HepG2 (cell line): Measurements from ENCODE around the gene HPCAL1. TPM values are rescaled to one million over a fixed set of nuclear protein-coding genes. Genes with fewer than 3 reads are reported as not detected.

Experiments
- ATAC-seq: fragments of 200-7000 bp; cut with Tn5 transposase; 3 replicates; pipeline ENCODE4 v1.9.1; 2020; ENCODE audit warnings: mild to moderate bottlenecking, moderate library complexity
- BruUV-seq: library from RNA; stranded (reverse); fragments of 400-500 nt; replicated peaks from 2 replicates; lab custom pipeline; 2021; lab: Mats Ljungman, UMichigan
- CTCF ChIA-PET: fragments of 300-600 bp; formaldehyde crosslinking; extraction: SDS; loops from one replicate; lab custom pipeline; 2021; ENCODE audit warnings: low total read pairs, inconsistent platforms, low intra/inter-chr PET ratio; lab: Yijun Ruan, JAX
- POLR2A ChIA-PET: fragments of 350-600 bp; sonication (Branson Sonifier 250); formaldehyde crosslinking; loops from one replicate; lab custom pipeline; 2020; ENCODE audit warnings: antibody characterized with exemption, inconsistent platforms; lab: Yijun Ruan, JAX
- DNase-seq: peaks from one replicate; pipeline ENCODE4 v3.0.0-alpha.2; 2015; ENCODE audit warnings: low spot score
- FAIRE-seq: peaks from 3 replicates; lab custom pipeline; 2011; peaks lifted over from hg19 to GRCh38; lab: Jason Lieb, UNC
- H2AFZ ChIP-seq: one replicate; pipeline ENCODE4 v1.6.1; 2011; ENCODE audit warnings: low read length, inconsistent platforms
- H3K27ac ChIP-seq: fragments of 300-600 bp; 3 replicates; pipeline ENCODE4 v1.8.0; 2011; ENCODE audit warnings: mixed run types, mild to moderate bottlenecking, mixed read lengths, low read length, inconsistent platforms; ENCODE audit not compliant: insufficient read depth; ENCODE audit errors: extremely low read length
- H3K27me3 ChIP-seq, 2 experiments: fragments of 200-600 bp in 1 of 2; 2 replicates in 1 of 2; 3 replicates in 1 of 2; pipeline versions ENCODE4 v1.6.0 to v1.8.0; 2011; ENCODE audit warnings: low read length in 2 of 2, mild to moderate bottlenecking in 2 of 2, moderate library complexity in 2 of 2, inconsistent platforms in 1 of 2; ENCODE audit not compliant: insufficient read depth in 2 of 2, control insufficient read depth in 1 of 2
- H3K36me3 ChIP-seq, 2 experiments: fragments of 200-600 bp in 1 of 2; replicated peaks in 1 of 2; 2 replicates in 1 of 2; 3 replicates in 1 of 2; pipeline versions ENCODE4 v1.5.1 to v1.8.0; 2011; ENCODE audit warnings: low read length in 2 of 2, inconsistent platforms in 1 of 2; ENCODE audit not compliant: insufficient read depth in 2 of 2, control insufficient read depth in 1 of 2
- H3K4me1 ChIP-seq: 2 replicates; pipeline ENCODE4 v1.5.1; 2012; ENCODE audit warnings: low read length, inconsistent platforms; ENCODE audit not compliant: insufficient read depth
- H3K4me2 ChIP-seq: 2 replicates; pipeline ENCODE4 v1.6.0; 2011; ENCODE audit warnings: low read depth, low read length, inconsistent platforms
- H3K4me3 ChIP-seq, 3 experiments: fragments of 200-600 bp in 1 of 3; sonication (generic), shearing (Covaris generic) in 1 of 3; replicated peaks in 1 of 3; 2 replicates each; pipeline ENCODE4 v1.5.1; 2011 to 2016; ENCODE audit warnings: low read length in 3 of 3, inconsistent platforms in 2 of 3, low read depth in 2 of 3, mild to moderate bottlenecking in 2 of 3, control low read depth in 1 of 3, mixed read lengths in 1 of 3; ENCODE audit not compliant: insufficient read depth in 1 of 3
- H3K79me2 ChIP-seq: one replicate; pipeline ENCODE4 v1.6.1; 2011; ENCODE audit warnings: low read length, inconsistent platforms; ENCODE audit not compliant: insufficient read depth
- H3K9ac ChIP-seq: 2 replicates; pipeline ENCODE4 v1.6.0; 2011; ENCODE audit warnings: mild to moderate bottlenecking, low read depth, low read length, inconsistent platforms; ENCODE audit not compliant: insufficient read depth
- H3K9me3 ChIP-seq: 2 replicates; pipeline ENCODE4 v1.5.1; 2012; ENCODE audit warnings: mild to moderate bottlenecking, low read length
- H4K20me1 ChIP-seq: 2 replicates; pipeline ENCODE4 v1.6.0; 2011; ENCODE audit warnings: inconsistent platforms, mild to moderate bottlenecking, low read length, moderate library complexity; ENCODE audit not compliant: insufficient read depth
- FOSL1 ChIP-seq: sonication (generic); formaldehyde crosslinking; IDR thresholded peaks from 2 replicates; pipeline ENCODE4 v1.9.0; 2021; ENCODE audit warnings: missing genetic modification reagents, borderline replicate concordance
- HIVEP1 ChIP-seq: sonication (generic); formaldehyde crosslinking; IDR thresholded peaks from 2 replicates; pipeline ENCODE4 v1.4.0; 2020; ENCODE audit warnings: mild to moderate bottlenecking, missing genetic modification reagents
- MEF2D ChIP-seq: sonication (generic); formaldehyde crosslinking; IDR thresholded peaks from 2 replicates; pipeline ENCODE4 v1.5.1; 2020; ENCODE audit warnings: mild to moderate bottlenecking, missing genetic modification reagents
- PHF21A ChIP-seq: sonication (generic); formaldehyde crosslinking; IDR thresholded peaks from 2 replicates; pipeline ENCODE4 v1.5.0; 2020; ENCODE audit warnings: mild to moderate bottlenecking, missing genetic modification reagents
- RAD51 ChIP-seq: fragments of 450-650 bp; IDR thresholded peaks from 2 replicates; pipeline ENCODE4 v1.6.1; 2016; ENCODE audit warnings: borderline replicate concordance
- ZBTB7A ChIP-seq: sonication (generic); formaldehyde crosslinking; IDR thresholded peaks from 2 replicates; pipeline ENCODE4 v1.8.0; 2022; ENCODE audit warnings: mild to moderate bottlenecking, missing genetic modification reagents
- ZNF629 ChIP-seq: sonication (generic); formaldehyde crosslinking; conservative IDR thresholded peaks from 2 replicates; pipeline ENCODE4 v1.5.0; 2020; ENCODE audit warnings: missing genetic modification reagents
- ZNF777 ChIP-seq: sonication (generic); formaldehyde crosslinking; IDR thresholded peaks from 2 replicates; pipeline ENCODE4 v1.4.0; 2020; ENCODE audit warnings: missing genetic modification reagents
- WGBS: methylation state at CpG from one replicate; pipeline ENCODE4 v1.1.6; 2017; ENCODE audit warnings: low lambda C conversion rate; 5-methylcytosine and 5-hydroxymethylcytosine counted together
- in situ Hi-C: cut with HindIII; loops from 2 replicates; pipeline ENCODE4 v1.10.0; 2017; ENCODE audit warnings: low pct_unique_long_range_greater_than_20kb; ENCODE audit not compliant: extremely low pct_ligation_motif_present
- intact Hi-C: fragments of 100-400 bp; cut with micrococcal nuclease; formaldehyde crosslinking; loops from one replicate; pipeline ENCODE4 v1.10.0; 2022; ENCODE audit not compliant: unreplicated experiment
- polyA plus RNA-seq, 8 experiments: library from polyadenylated mRNA; depleted of rRNA in 3 of 8; stranded (reverse) in 7 of 8; unstranded in 1 of 8; fragments of >200 nt; fragmentation: Illumina TruSeq in 4 of 8; extraction: Trizol in 4 of 8; gene quantifications; 2 replicates each; pipeline versions ENCODE4 v1.2.1 to v1.2.3, GENCODE V29; 2011 to 2016; ENCODE audit warnings: low read depth in 4 of 8, missing spikeins in 1 of 8, mixed read lengths in 1 of 8; ENCODE audit not compliant: insufficient read depth in 1 of 8
- total RNA-seq, 5 experiments: library from RNA; depleted of rRNA; stranded (reverse); fragments of >200 nt; fragmentation: Illumina TruSeq; extraction: Trizol; gene quantifications; 2 replicates each; pipeline ENCODE4 v1.2.3, GENCODE V29; 2016; ENCODE audit warnings: low read depth in 1 of 5

HPCAL1 gene
- total and polyA plus RNA-seq, 2 of the 13 experiments (the other 11 are each of a cell fraction or from before 2014, with no cell fraction given), result 29.5 to 29.9 TPM

- no peak for TF ChIP-seq MEF2D
Observed at GRCh38 chr2:10352361-10352760, 49.7 kb downstream of the HPCAL1 start (continued).

- Histone ChIP-seq H3K4me2 (no peak overlapping the region), H3K27ac (no peak overlapping the region), H3K9me3 (no peaks in the 10 kb centered on the region), H3K36me3 (peaks cover 0 to 4% of the 10 kb centered on the region in 2 experiments; a peak in 3 of 5 replicates), H3K27me3 (no peaks in the 10 kb centered on the region), H3K9ac (no peak overlapping the region), H3K79me2 (peaks cover 5% of the 10 kb centered on the region), H3K4me3 (no peak overlapping the region), H2AFZ (no peak overlapping the region), H4K20me1 (peaks cover 6% of the 10 kb centered on the region; the same call in 1 of the 2 replicates), H3K4me1 (peaks cover 13% of the 10 kb centered on the region)
- DNase-seq, result no peak
- in situ Hi-C loops (no loop called here), intact Hi-C loops (no loop called here)
- POLR2A ChIA-PET, result interaction anchor here (1.4 kb wide), 1 partner anchor 13 kb away, joined by 4 read pairs; no protein-coding TSS in a partner anchor
- no peak for ATAC-seq
- FAIRE-seq, result no peak
- over 99% methylated on average over 7 of the region's 7 CpGs for WGBS
- CTCF ChIA-PET, result no interaction called here
- TF ChIP-seq ZNF629 (CRISPR knock-in tag), result peak; percentile 83
- no peak for TF ChIP-seq RAD51
- no TSS peak for BruUV-seq
Observed at GRCh38 chr2:10352972-10353371, 50.3 kb downstream of the HPCAL1 start.

GRCh38 chr2:10353931-10354330, 51.2 kb downstream of the HPCAL1 start:
- in situ Hi-C loops, result no loop called here
- TF ChIP-seq ZBTB7A (CRISPR knock-in tag) (no peak), FOSL1 (CRISPR knock-in tag) (no peak), PHF21A (CRISPR knock-in tag) (no peak), ZNF777 (CRISPR knock-in tag) (no peak), HIVEP1 (CRISPR knock-in tag) (no peak)
- H3K4me3 ChIP-seq, result no peak overlapping the region
- ChIA-PET CTCF (no interaction called here), POLR2A (no interaction called here)
- no peaks in the 10 kb centered on the region for H3K27me3 ChIP-seq
- intact Hi-C loops, result no loop called here
- peaks cover 16% of the 10 kb centered on the region for H3K4me1 ChIP-seq
- no peak overlapping the region for H3K4me2 ChIP-seq
- no TSS peak for BruUV-seq
- 97% methylated on average over 9 of the region's 9 CpGs for WGBS
- H2AFZ ChIP-seq, result no peak overlapping the region
- peaks cover 4 to 6% of the 10 kb centered on the region in 2 experiments; a peak in 3 of 5 replicates for H3K36me3 ChIP-seq
- no peak overlapping the region for H3K27ac ChIP-seq
- no peaks in the 10 kb centered on the region for H3K9me3 ChIP-seq
- H3K79me2 ChIP-seq, result peaks cover 5% of the 10 kb centered on the region
- H4K20me1 ChIP-seq, result peaks cover 6% of the 10 kb centered on the region; the same call in 1 of the 2 replicates
- FAIRE-seq, result no peak
- no peak for ATAC-seq
- DNase-seq, result no peak
- H3K9ac ChIP-seq, result no peak overlapping the region
